ENCODE measurements around the gene MAN1C1.

Gene MAN1C1

GRCh38 chr1:25782608-25783201, 166.1 kb downstream of the MAN1C1 start:
- no peak for DNase-seq (ENCODE audit: low read depth)

- no peak for DNase-seq (ENCODE audit: low read depth)
Measured at GRCh38 chr1:25784575-25785051, 168.0 kb downstream of the MAN1C1 start.

GRCh38 chr1:25785333-25786067, 168.9 kb downstream of the MAN1C1 start:
- no peak for DNase-seq (ENCODE audit: low read depth)

GRCh38 chr1:25786887-25787759, 170.5 kb downstream of the MAN1C1 start:
- DNase-seq (ENCODE audit: low read depth), result no peak

- DNase-seq (ENCODE audit: low read depth), result no peak
Measured at GRCh38 chr1:25787760-25788166, 171.2 kb downstream of the MAN1C1 start.

GRCh38 chr1:25790472-25790871, 173.9 kb downstream of the MAN1C1 start:
- no peak for DNase-seq (ENCODE audit: low read depth)

- no peak for DNase-seq (ENCODE audit: low read depth)
Measured at GRCh38 chr1:25792115-25792514, 175.5 kb downstream of the MAN1C1 start.

GRCh38 chr1:25793585-25794170, 177.1 kb downstream of the MAN1C1 start:
- DNase-seq (ENCODE audit: low read depth), result no peak

GRCh38 chr1:25794325-25794724, 177.7 kb downstream of the MAN1C1 start:
- no peak for DNase-seq (ENCODE audit: low read depth)

GRCh38 chr1:25795211-25795610, 178.6 kb downstream of the MAN1C1 start:
- DNase-seq (ENCODE audit: low read depth), result no peak

GRCh38 chr1:25795946-25796810, 179.6 kb downstream of the MAN1C1 start:
- no peak for DNase-seq (ENCODE audit: low read depth)

GRCh38 chr1:25796811-25797458, 180.3 kb downstream of the MAN1C1 start:
- DNase-seq (ENCODE audit: low read depth), result no peak

- DNase-seq (ENCODE audit: low read depth), result no peak
Measured at GRCh38 chr1:25797939-25798338, 181.3 kb downstream of the MAN1C1 start.

GRCh38 chr1:25798666-25799351, 182.2 kb downstream of the MAN1C1 start:
- DNase-seq (ENCODE audit: low read depth), result no peak

- no peak for DNase-seq (ENCODE audit: low read depth)
Measured at GRCh38 chr1:25799352-25799934, 182.9 kb downstream of the MAN1C1 start.

- no peak for DNase-seq (ENCODE audit: low read depth)
Measured at GRCh38 chr1:25799935-25800702, 183.5 kb downstream of the MAN1C1 start, which contains the start of gene SELENON. Gene SELENON, plus strand, starts transcription at chr1:25800193. Its CDS starts 38 bp downstream, at chr1:25800231.

- DNase-seq (ENCODE audit: low read depth), result no peak
Measured at GRCh38 chr1:25800703-25801377, 184.2 kb downstream of the MAN1C1 start.

- DNase-seq (ENCODE audit: low read depth), result no peak
Measured at GRCh38 chr1:25802915-25803314, 186.3 kb downstream of the MAN1C1 start.

Data from non-pigmented ciliary epithelial cell (primary cell).